Fibroblast of pulmonary artery (primary cell): ENCODE measurements around the gene PDCD6IP.
"Not testable (repeated sequence)": the region's sequence is repeated elsewhere in the genome, so short reads cannot be mapped to it uniquely, and the experiment has no call there.

Source experiments
- DNase-seq: peaks from one replicate; pipeline ENCODE4 v3.0.0-alpha.2; 2010; ENCODE audit warnings: low read depth
- H3K4me3 ChIP-seq: replicated peaks from 2 replicates; pipeline ENCODE4 v1.5.1; 2011; ENCODE audit warnings: low read depth, mild to moderate bottlenecking, control low read depth, low read length, moderate library complexity
- TF ChIP-seq, protein P1 (sequence below): IDR thresholded peaks from 2 replicates; pipeline ENCODE4 v1.5.1; 2011; ENCODE audit warnings: mild to moderate bottlenecking, control low read depth, low read length, inconsistent platforms; ENCODE audit errors: missing control alignments

PDCD6IP gene

DNA sequence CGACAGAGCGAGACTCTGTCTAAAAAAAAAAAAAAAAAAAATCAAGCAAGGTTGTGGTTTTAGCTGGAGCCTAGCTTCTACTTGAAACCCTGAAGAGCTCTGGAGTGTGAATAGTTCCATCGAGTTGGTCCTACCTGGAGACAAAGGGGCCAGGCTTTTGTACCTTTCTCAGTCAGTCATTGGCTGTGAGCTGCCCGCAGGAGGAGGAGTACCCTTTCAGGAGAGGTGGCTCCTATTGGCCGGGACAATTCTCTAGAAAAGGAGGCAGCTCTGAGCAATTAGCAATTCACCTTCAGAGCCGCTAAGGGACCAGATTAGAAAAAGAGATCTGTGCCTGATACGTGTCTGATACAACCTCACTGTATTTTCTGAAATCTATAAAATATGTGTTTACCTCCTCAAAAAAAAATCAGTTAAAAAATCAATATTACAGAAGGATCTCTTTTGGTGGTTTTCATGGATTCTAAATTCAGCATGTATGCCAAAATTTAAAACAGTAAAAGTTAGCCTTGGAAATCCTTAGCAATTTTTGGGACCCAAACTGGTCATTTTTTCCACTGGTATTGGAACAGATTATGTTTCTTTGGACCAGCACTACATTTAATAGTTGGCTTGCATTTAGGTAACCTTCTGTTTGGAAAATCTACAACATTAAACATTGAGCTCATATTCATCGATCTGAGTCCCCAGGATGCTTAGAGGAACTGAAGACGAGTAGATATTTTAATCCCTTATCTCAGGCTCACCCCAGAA lies 29.7 kb upstream of the PDCD6IP start:
- TF ChIP-seq, protein P1, sequence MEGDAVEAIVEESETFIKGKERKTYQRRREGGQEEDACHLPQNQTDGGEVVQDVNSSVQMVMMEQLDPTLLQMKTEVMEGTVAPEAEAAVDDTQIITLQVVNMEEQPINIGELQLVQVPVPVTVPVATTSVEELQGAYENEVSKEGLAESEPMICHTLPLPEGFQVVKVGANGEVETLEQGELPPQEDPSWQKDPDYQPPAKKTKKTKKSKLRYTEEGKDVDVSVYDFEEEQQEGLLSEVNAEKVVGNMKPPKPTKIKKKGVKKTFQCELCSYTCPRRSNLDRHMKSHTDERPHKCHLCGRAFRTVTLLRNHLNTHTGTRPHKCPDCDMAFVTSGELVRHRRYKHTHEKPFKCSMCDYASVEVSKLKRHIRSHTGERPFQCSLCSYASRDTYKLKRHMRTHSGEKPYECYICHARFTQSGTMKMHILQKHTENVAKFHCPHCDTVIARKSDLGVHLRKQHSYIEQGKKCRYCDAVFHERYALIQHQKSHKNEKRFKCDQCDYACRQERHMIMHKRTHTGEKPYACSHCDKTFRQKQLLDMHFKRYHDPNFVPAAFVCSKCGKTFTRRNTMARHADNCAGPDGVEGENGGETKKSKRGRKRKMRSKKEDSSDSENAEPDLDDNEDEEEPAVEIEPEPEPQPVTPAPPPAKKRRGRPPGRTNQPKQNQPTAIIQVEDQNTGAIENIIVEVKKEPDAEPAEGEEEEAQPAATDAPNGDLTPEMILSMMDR: no peak
- DNase-seq: no peak
- H3K4me3 ChIP-seq: no peak overlapping the region

DNA sequence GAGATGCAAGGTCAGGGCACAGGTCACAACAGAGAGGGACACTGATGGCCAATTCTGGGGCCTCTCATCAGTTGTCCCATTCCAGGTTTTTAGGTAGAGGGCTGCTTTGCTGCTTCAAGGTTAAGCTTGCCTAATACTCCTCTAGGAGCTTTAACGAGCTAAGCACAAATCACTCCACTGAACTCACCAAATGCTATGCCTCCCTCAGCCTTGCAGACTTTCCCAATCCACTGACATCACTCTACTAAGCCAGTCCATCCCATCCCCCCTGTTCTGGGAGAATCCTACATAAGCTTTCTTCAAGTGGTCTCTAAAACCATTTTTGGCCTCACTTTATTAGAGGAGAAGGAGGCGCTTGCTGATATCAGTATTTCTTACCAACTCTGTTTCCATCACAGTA lies 24.8 kb upstream of the PDCD6IP start:
- no peak overlapping the region for H3K4me3 ChIP-seq
- DNase-seq: no peak
- TF ChIP-seq, protein P1: no peak

DNA sequence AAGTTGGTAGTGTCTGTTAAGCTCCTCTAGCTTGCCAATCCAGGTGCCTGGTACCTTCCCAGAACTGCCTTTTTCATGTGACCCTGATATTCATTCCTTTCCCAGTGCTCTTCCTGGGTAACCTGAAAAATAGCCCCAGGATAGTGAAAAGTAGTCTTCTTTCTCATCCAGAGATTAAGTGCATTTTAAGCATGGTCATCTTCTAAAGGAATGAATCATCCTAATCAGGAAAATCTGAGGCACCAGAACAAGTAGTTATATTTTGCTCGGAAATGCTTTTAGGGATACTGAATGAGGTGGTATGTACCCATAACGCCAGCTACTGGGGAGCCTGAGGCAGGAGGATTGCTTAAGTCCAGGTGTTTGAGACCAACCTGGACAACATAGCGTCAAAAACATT lies 23.1 kb upstream of the PDCD6IP start:
- no peak for DNase-seq

DNA sequence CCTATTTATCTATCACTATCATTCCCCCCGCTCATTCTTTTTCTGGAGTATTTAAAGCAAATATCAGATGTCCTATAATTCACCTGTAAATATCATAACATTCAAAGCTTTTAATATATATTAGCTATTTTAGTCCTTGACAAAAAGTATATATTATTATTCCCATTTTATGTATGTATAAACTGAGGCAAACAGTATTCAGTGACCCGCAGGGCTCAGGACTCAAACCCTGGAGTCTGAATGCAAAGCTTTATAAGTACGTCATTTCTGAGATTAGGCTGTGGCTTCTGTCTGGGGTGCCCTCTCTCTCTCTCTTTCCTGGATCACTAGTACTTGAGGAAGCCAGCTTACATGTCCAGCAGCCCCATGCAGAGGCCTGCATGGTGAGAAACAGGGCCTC lies 20.4 kb upstream of the PDCD6IP start:
- TF ChIP-seq, protein P1: no peak
- DNase-seq: no peak
- no peak overlapping the region for H3K4me3 ChIP-seq

More for the DNA sequence above, 23.1 kb upstream of the PDCD6IP start:
- no peak overlapping the region for H3K4me3 ChIP-seq
- TF ChIP-seq, protein P1: no peak

DNA sequence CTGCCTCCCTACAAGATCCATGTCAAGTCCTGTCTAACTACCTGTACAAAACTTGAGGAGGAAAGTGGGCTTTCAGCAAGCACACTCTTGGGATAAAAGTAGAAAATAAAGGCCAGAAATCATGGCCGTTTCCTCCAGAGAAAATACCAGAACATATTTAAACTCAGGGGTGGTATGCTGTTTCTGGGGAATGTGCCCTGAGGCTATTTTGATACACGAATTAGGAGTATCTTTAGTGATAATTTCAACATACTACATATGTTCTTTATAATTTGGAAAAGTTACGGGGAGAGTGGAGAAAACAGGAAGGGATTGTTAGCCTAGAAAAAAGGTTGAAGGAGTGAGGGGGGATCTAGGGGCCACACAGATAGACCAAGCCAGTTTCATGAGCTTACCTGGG lies 18.7 kb upstream of the PDCD6IP start:
- H3K4me3 ChIP-seq: no peak overlapping the region
- DNase-seq: no peak
- TF ChIP-seq, protein P1: no peak

DNA sequence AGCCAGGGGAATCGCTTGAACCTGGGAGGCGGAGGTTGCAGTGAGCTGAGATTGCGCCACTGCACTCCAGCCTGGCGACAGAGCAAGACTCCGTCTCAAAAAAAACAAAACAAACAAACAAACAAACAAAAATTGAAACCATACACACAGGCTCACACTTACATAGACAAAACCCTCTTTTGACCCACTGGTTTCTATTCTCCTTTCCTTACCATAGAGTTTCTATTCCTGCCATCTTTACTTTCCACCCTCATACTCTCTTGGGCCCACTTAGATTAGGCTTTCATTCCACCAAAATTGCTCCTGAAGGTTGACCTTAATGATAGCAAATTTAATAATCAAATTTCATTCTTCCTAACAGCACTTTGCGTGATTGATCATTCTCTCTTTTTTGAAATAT lies 17.0 kb upstream of the PDCD6IP start:
- not testable (repeated sequence) for H3K4me3 ChIP-seq, DNase-seq

DNA sequence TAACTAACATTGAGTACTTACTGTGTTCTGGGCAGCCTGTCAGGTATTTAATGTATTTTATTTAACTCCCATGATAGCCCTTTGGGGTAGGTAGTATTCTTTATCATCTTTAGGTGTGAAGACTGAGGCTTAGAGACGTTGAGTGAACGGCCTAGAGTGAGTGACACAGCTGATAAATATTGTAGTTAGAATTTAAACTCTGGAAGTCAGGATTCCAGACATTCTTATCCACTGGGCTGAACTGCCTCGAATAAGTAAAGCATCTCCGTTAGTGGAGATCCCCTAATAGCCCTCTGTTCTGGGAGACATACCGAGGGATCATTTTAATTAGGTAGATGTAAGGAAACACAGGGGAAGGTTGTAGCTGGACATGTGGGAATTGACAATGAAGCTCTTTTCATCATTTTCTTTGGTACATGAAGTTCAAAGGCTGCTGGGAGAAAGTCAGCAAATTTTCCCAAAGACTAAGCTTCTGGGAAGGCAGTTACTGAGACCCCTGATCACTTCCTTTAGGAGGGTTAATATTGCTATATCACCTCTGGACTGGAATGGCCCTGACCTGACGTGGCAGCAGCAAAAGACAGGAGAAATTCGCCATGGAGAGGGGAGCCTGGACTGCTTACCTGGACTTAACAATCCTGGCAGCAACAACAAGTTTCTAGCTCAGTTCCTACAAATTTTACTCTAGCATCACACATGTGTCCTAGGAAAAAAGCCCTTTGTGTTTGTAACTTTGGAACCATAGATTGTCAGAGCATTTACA lies 11.7 kb upstream of the PDCD6IP start:
- TF ChIP-seq, protein P1: no peak
- no peak for DNase-seq
- peak overlapping the region; percentile 41 for H3K4me3 ChIP-seq
